Limb (tissue), 2 donors: ENCODE data around the gene DNAH8.

ENCODE experiments used
- DNase-seq, 2 donors: peaks; one replicate each; pipeline ENCODE4 v3.0.0-alpha.2; 2016; ENCODE audit errors: extremely low spot score in 2 of 2

Gene DNAH8

GRCh38 chr6:38738261-38738660, 23.1 kb downstream of the DNAH8 start:
- DNase-seq: no peak

GRCh38 chr6:38739532-38739931, 24.4 kb downstream of the DNAH8 start:
- no peak for DNase-seq

DNA sequence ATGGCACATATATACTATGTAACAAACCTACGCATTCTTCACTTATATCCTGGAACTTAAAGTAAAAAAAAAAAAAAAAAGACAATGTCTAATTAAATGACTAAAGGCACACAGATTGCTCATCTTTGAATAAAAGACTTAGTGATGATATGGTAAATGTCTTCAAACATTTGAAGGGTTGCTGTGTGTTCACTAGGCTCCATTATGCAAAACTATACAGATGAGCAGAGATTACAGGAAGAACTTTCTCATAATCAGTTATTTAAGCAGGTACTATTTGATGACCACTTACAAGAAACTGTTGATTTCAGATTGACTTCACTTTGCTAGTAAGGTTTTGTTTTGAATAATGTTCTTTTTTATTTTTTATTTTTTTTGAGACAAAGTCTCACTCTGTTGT, 34.4 kb downstream of the DNAH8 start:
- no peak for DNase-seq

GRCh38 chr6:38750968-38751615, 36.0 kb downstream of the DNAH8 start:
- DNase-seq: no peak

GRCh38 chr6:38753707-38754106, 38.6 kb downstream of the DNAH8 start:
- DNase-seq: no peak

- no peak for DNase-seq
Observed at GRCh38 chr6:38755207-38755606, 40.1 kb downstream of the DNAH8 start.

DNA sequence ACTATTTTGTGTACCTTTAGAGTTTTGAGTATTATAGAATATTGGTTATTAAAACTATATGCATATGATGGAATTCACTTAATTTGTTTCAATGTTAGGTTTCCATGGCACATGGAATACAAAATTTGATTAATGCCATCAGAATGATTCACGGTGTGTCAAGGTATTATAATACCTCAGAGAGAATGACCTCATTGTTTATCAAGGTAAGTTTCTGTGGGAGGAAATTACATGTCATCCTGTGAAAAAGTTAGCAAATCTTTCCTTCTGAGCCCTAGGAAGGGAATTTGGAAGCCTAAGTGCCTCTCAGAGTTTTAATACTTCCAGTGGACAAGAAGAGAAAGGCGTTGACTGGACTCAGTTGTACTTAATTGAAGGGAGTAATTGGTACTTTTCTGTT, 40.8 kb downstream of the DNAH8 start:
- DNase-seq: no peak

DNA sequence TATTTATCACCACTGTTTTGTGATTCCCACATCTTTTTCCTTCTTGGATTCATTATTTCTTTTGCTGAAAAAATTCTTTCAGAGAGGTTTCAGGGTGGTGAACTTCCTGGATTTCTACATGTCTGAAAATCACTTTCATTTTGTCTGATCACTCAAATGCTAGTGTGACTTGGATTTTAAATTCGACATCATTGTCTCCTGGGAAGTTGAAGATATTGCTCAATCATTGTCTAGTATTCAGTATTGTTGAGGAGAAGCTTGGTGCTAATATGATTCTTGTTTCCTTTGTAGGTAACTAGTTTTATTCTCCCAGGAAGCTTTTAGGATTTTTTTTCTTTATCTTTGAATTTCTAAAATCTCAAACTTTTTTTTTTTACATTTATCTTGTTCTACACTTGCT, 45.0 kb downstream of the DNAH8 start:
- DNase-seq: no peak

DNA sequence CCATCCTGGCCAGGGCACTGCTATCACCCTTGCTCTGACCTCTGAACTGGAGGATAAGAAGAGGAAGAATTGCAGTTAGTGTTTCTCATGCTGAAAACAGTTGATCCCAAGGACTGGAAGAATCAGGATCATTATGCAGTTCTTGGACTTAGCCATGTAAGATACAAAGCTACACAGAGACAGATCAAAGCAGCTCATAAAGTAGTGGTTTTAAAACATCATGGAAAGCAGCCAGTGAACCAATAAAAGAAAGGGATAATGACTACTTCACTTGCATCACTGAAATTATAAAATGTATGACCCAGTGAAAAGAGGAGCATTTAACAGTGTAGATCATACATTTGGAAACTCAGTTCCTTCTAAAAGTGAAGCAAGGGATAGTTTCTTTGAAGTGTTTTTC, 47.7 kb downstream of the DNAH8 start:
- no peak for DNase-seq

DNA sequence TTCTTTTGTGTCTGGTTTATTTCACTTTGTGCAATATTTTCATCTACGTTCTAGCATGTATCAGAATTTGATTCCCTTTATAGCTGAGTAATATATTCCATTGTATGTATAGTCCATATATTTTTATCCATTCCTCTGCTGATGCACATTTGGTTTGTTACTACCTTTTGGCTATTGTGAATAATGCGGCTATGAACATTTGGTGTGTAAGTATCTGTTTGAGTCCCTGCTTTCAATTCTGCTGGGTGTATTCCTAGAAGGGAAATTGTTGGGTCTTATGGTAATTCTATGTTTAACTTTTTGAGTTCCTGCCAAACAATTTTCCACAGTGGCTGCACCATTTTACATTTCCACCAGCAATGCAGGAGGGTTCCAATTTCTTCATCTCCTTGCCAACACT, 52.4 kb downstream of the DNAH8 start:
- no peak for DNase-seq

- no peak for DNase-seq
Observed at GRCh38 chr6:38773338-38773737, 58.2 kb downstream of the DNAH8 start.

- no peak for DNase-seq
Observed at GRCh38 chr6:38774929-38775707, 60.0 kb downstream of the DNAH8 start.

DNA sequence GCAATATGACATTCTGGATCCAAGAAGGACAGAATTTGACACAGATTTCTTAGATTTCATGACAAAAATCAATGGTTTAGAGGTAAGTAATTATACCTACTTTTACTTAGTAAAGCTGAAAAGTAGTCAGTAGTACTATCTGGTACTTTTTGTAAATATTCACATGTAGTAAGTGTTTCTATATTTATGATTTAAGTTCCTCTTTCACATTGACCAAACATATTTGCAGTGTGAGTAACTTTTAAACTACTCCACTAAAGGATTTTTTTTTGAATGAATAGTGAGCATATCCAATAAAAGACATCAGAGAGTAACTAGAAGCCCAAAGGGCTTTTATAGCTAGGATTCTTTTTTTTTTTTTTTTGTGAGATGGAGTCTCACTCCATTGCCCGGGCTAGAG, 60.8 kb downstream of the DNAH8 start:
- DNase-seq: no peak

DNA sequence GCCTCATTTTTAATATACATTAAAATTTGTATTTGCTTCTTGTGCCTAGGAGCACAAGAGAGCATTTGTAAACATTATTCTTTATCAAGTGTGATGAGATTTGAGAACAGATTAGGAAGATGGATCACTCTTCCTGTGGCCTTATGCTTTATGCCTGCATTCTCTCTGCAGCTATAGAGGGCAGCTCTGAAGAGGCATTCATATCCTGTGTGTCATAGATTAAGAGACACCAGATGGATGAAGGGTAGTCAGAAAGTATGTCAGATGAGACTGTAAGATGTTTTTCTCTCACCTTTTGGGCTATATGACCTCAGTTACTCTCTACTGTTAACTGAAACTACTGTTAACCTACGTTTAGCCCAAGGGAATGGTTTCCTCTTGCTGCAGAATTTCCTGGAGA, 61.4 kb downstream of the DNAH8 start:
- DNase-seq: no peak

DNA sequence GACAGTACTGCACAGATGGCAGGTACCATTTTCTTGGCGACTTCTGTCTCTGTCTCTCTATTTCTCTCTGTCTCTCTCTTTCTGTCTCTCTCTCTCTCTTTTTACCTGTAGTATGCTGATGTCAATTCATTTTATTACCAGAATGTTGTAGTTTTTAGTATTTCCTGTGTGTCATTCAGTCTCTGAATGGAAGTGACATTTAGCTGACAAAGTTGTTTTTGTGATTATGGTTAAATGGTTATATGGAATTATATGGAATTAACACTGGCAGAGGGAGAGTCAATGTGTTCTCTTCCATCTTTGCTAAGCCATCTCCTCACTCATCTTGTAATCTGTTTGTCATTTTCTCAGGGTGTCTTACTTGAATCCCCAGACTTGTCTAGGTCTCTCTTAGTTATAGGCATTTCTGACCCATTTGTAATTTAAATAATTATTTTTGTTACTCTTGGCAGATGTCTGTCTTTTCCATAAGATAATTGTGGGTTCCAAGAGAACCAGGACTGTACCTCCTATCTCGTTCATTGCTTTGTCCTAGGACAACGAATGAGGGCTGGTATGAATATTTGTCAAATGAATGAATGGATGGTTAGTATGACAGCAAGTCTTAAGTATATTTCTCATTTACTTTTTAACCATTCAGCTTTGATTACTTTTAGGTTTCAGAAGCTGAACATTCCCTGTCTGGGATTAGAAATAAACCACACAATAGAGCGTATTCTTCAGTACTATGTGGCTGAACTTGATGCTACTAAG, 64.4 kb downstream of the DNAH8 start:
- no peak for DNase-seq

DNA sequence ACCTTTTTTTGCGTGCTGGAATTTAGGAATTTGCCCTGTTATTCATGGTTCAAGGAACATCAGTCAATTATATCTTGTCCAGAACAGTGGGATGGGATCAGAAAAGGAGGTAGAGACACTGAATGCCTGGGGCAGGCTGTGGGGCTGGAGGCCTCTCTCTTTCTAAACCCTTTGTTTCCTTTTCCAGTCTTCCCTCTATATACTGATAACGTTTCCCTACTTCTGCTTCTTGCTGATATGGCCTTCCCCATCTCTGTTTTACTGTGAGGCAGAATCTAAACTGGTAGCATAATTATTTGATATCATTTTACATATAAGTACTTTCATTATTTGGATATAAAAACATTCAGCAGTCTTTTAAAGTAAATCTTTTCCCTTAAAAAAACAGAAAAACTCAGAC, 67.5 kb downstream of the DNAH8 start:
- DNase-seq: no peak

DNA sequence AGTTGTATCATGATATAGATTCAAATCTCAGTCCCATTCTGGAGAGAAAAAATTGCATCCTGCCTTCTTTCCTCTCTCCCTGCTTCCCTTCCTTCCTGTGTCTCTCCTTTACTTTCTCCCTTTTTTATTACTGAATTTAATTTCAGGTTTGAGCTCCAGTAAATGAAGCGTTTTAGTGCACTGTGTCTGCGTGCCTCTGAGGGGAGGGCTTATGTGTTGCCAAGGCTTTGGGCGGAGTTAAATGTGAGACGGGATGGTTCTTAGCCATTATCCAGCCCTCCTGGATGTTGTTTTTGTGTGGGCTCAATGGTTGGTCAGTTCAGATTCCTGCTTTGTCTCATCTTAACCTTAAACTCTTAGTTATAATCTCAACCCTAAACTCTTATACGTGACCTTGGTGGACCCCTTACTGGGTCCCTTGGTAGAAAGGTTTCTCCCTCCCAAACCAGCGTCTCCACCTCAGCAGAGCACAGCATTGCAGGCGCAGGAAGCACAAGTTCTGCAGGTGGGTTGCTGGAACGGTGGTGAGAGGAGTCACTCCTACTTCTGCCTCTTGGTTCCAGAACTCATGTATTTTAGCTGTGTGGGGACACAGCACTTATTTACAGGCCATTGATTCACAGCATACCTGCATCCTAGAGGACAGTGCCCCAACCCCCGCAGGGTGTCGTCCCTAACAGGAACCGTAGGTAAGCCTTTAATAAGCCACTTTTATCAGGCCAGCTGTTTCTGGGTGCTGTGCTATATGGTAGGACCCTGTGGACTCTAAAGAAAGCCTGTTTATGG, 68.5 kb downstream of the DNAH8 start:
- no peak for DNase-seq

DNA sequence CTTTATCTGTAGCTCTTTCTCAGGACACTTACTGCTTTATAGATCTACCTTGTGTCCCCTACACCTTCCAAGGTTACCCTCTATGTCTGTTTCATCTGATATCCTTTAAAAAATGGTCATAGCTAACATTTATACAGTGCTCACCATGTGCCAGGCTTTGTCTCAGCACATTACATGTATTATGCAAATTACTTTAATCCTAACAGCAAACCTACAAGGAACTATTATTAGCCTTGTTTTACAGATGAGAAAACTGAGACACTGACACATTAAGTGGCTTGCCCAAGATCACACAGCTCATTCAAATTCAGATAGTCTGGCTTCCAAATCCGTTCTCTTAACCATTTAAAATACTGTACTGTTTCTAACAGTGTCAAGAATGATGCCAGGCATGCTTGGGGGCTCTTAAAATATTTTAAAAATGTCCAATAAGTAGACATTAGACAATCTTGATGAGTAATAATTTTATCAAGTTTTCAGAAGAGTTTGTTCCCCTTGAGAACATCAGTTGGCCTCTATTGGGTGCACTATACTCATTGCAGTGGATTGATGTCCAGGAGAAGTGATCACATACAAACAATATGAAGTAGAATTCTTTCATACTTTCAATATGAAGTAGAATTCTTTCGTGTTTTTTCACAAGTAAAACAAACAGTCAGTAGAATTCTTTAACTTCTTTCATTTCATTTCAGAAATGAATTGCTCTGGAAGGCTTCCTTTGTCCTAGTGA, 69.6 kb downstream of the DNAH8 start:
- DNase-seq: no peak

GRCh38 chr6:38786486-38786885, 71.4 kb downstream of the DNAH8 start:
- no peak for DNase-seq

GRCh38 chr6:38789256-38789655, 74.1 kb downstream of the DNAH8 start:
- no peak for DNase-seq

- no peak for DNase-seq
Observed at GRCh38 chr6:38792356-38792755, 77.2 kb downstream of the DNAH8 start.
